Fibroblast of mammary gland (primary cell): ENCODE measurements around the gene MRGPRG.

Experiments used
- DNase-seq: peaks from one replicate; pipeline ENCODE4 v3.0.0-alpha.2; 2010; ENCODE audit warnings: low read depth
- H3K4me3 ChIP-seq: 2 replicates; pipeline ENCODE4 v1.5.1; 2011; ENCODE audit warnings: low read depth, mild to moderate bottlenecking, low read length, moderate library complexity; ENCODE audit not compliant: control insufficient read depth
- TF ChIP-seq, protein P1 (sequence below): conservative IDR thresholded peaks from 2 replicates; pipeline ENCODE4 v1.5.1; 2011; ENCODE audit warnings: low read depth, low read length, inconsistent platforms; ENCODE audit not compliant: control insufficient read depth, insufficient read depth

The MRGPRG gene

DNA sequence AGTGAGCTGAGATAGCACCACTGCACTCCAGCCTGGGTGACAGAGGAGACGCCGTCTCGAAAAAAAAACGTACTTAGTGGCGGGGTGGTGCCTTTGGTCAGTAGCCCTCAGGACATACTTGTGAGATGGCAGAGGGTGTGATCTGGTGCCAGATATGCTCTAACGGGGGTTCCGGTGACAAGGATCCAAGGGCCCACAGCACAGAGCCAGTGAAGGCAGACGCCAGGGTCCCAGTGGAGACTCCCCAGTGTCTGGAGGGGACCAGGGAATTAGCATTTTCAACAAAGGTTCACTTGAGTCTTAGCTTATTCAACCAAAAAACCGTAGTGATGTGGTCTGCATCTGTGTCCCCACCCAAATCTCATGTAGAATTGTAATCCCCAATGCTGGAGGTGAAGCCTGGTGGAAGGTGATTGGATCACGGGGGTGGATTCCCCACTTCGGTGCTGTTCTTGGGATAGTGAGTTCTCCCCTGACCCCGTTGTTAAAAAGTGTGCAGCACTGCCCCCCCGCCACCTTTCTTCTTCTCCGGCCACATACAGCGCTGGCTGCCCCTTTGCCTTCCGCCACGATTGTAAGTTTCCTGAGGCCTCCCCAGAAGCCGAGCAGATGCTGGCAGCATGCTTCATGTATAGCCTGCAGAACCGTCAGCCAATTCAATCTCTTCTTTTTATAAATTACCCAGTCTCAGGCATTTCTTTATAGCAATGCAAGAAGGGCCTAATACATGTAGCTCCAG is 26.9 kb downstream of the MRGPRG start:
- no peak for DNase-seq
- H3K4me3 ChIP-seq, result no peak overlapping the region
- TF ChIP-seq, protein P1, sequence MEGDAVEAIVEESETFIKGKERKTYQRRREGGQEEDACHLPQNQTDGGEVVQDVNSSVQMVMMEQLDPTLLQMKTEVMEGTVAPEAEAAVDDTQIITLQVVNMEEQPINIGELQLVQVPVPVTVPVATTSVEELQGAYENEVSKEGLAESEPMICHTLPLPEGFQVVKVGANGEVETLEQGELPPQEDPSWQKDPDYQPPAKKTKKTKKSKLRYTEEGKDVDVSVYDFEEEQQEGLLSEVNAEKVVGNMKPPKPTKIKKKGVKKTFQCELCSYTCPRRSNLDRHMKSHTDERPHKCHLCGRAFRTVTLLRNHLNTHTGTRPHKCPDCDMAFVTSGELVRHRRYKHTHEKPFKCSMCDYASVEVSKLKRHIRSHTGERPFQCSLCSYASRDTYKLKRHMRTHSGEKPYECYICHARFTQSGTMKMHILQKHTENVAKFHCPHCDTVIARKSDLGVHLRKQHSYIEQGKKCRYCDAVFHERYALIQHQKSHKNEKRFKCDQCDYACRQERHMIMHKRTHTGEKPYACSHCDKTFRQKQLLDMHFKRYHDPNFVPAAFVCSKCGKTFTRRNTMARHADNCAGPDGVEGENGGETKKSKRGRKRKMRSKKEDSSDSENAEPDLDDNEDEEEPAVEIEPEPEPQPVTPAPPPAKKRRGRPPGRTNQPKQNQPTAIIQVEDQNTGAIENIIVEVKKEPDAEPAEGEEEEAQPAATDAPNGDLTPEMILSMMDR, result no peak

DNA sequence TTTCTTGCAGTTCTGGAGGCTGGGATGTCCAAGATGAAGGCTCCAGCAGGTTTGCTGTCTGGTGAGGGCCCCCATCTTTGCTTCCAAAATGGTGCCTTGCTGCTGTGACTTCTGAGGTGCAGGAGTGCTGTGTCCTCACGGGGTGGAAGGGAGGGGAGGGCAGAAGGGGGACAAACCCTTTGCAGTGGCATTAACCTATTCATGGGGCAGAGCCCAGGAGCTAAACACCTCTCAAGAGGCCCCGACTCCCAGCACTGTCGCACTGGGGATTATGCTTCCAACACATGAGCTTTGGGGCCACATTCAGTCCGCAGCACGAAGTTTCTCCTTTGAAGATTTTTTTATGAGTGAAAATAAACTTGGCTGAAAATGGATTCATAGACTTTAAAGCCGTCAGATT is 28.0 kb downstream of the MRGPRG start:
- no peak for DNase-seq
- TF ChIP-seq, protein P1, result no peak
- no peak overlapping the region for H3K4me3 ChIP-seq

DNA sequence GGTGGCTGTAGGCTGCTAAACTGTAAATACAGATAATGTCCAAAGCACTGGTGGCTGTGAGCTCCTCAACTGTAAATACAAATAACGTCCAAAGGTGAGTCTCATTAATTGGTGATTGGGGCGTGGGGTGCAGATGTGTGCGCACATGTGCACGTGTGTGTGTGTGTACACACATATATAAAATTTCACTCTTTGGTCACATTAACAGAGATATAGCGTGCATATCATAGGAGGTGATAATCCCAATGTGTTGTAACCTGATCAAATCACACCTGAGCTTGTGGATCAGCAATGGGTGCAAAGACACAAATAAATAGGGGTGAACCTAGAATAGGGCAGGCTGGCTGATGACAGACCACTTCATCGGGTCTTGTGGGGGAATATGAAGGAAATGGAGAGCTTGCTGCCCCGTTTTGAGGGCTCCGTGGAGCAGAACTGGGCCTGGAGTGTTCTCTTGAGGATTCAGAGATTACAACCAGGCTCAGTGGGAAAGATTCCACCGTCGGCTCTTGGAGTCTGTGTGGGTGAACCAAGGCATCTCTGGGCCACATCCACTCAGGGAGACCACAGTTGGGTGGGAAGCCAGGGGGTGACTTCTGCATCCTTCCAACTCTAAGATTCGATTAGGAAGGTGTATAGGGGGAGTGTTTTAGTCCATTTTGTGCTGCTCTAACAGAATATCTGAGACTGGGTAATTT is 28.6 kb downstream of the MRGPRG start:
- no peak overlapping the region for H3K4me3 ChIP-seq
- DNase-seq, result no peak
- TF ChIP-seq, protein P1, result no peak

DNA sequence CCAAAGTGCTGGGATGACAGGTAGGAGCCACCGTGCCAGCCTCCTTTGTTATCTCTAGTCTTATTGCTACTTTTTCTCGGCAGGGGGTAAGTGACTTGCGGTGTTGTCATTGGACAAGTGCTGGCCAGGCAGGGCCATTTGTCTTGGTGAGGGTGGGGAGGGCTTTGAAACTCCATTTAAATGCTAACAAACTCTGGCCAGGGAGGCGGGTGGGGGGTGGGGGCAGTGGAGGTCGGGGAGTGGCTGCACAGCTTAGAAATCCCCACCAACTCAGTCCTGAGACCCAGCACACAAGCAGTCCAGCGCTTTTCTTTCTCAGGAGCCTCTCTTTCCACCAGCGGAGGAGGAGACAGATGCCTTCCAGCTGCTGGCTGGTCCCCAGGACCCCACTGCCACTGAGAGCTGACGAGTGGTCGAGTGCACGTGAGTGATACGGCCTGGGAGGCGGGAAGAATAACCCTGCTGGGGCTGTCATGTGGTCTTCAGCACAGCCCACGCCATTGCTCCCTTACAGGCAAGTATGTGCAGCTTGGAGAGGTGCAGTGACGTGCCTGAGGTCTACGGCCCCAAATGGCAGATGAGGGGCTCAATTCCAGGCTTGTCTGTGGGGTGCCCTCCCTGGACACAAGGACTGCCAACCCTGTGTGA is 29.3 kb downstream of the MRGPRG start:
- TF ChIP-seq, protein P1, result no peak
- no peak for DNase-seq

DNA sequence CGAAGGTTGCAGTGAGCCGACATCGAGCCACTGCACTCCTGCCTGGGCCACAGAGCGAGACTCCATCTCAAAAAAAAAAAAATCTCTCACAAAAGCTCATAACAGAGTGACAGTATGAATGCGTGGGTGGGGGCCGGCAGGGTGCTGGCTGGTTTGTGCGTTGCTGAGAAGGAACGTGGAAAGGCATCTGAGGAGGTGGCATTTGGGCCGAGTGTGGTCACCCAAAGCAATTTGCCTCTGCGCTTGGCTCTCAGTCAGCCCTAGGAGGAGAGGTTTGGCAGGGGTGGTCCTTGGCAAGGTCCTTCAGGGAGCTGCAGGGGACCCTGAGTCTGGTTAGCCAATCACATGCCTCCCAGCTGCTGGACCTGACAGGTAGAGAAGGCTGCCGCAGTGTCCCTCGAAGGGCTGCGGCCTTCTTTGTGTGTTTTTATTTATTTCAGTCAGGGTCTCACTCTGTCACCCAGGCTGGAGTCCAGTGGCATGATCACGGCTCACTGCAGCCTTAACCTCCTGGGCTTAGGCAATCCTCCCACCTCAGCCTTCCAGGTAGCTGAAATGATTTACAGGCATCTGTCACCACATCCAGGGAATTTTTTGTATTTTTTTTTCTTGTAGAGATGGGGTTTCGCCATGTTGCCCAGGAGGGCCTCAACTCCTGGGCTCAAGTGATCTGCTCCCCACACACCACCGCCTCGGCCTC is 30.0 kb downstream of the MRGPRG start:
- TF ChIP-seq, protein P1, result no peak
- no peak overlapping the region for H3K4me3 ChIP-seq

More for the DNA sequence above, 29.3 kb downstream of the MRGPRG start:
- no peak overlapping the region for H3K4me3 ChIP-seq

DNA sequence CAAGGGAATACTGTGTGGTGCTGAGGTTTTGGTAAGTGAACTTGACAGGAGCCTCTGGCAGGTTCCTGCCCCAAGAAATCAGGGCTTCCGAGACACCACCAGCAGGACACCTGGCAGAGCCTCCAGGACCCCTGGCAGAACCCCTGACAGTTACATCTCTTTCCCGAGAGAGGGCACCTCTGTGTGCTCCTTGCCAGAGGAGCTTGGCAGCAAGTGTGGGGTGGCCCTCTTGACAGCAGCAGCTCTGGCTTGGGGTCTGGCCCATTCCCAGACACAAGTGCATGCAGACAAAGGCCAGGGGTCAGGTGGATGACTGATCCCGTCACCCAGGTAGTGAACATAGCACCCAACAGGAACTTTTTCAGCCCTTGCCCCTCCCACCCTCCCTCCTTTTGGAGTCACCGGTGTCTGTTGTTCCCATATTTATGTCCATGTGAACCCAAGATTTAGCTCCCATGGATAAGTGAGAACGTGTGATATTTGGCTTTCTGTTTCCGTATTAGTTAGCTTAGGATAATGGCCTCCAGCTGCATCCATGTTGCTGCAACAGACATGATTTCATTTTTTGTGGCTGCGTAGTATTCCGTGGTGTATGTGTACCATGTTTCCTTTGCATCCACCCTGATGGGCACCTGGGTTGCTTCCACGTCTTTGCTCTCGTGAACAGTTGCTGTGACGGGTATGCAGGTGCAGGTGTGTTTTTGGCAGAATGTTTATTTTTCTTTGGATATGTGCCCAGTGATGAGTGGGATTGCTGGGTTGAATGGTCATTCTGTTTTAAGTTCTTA is 32.3 kb downstream of the MRGPRG start:
- DNase-seq, result no peak
- no peak overlapping the region for H3K4me3 ChIP-seq
- TF ChIP-seq, protein P1, result no peak

More for the DNA sequence above, 30.0 kb downstream of the MRGPRG start:
- DNase-seq, result no peak
